Tibial nerve (tissue), 4 donors: ENCODE measurements around the gene LOXL1. TPM values are rescaled to one million over a fixed set of nuclear protein-coding genes. Genes with fewer than 3 reads are reported as not detected.

Source experiments
- DNase-seq, 2 donors: peaks; one replicate each; pipeline ENCODE4 v3.0.0-alpha.2; 2019; ENCODE audit warnings: low spot score in 2 of 2
- H3K27ac ChIP-seq, 4 donors: fragments of 200-600 bp; sonication (generic) in 3 of 4; one replicate each; pipeline ENCODE4 v1.5.1; 2017 to 2019; ENCODE audit warnings: mild to moderate bottlenecking in 1 of 4
- H3K27me3 ChIP-seq, 2 donors: fragments of 200-600 bp; sonication (generic) in 1 of 2; one replicate each; pipeline versions ENCODE4 v1.5.1 to v1.6.0; 2017 to 2019
- H3K36me3 ChIP-seq, 3 donors: fragments of 200-600 bp; sonication (generic); one replicate each; pipeline ENCODE4 v1.5.1; 2018 to 2019
- H3K4me1 ChIP-seq, 4 donors: fragments of 200-600 bp; sonication (generic) in 3 of 4; one replicate each; pipeline ENCODE4 v1.5.1; 2017 to 2019
- H3K4me3 ChIP-seq, 4 donors: fragments of 200-600 bp; sonication (generic) in 3 of 4; one replicate each; pipeline ENCODE4 v1.5.1; 2017 to 2019; ENCODE audit warnings: mild to moderate bottlenecking in 1 of 4, moderate library complexity in 1 of 4
- H3K9me3 ChIP-seq, 4 donors: fragments of 200-600 bp; sonication (generic) in 3 of 4; one replicate each; pipeline ENCODE4 v1.5.1; 2017 to 2019
- CTCF ChIP-seq, 5 experiments: fragments of 200-600 bp in 3 of 5; fragments of 450-650 bp in 2 of 5; sonication (generic) in 3 of 5; IDR thresholded peaks; one replicate each; pipeline ENCODE4 v1.5.1; 2016 to 2019; ENCODE audit warnings: antibody characterized with exemption in 5 of 5, mild to moderate bottlenecking in 3 of 5, moderate library complexity in 2 of 5
- EP300 ChIP-seq, 2 donors: sonication (generic); formaldehyde crosslinking; IDR thresholded peaks; one replicate each; pipeline ENCODE4 v1.6.1; 2017; ENCODE audit warnings: antibody characterized with exemption in 2 of 2, mild to moderate bottlenecking in 1 of 2
- POLR2A ChIP-seq, 2 donors: fragments of 450-650 bp; IDR thresholded peaks; one replicate each; pipeline ENCODE4 v1.6.1; 2017; ENCODE audit warnings: antibody characterized with exemption in 2 of 2, mild to moderate bottlenecking in 2 of 2, moderate library complexity in 2 of 2
- WGBS, 2 donors: methylation state at CpG; one replicate each; pipeline ENCODE4 v1.1.5; 2018; 5-methylcytosine and 5-hydroxymethylcytosine counted together
- total RNA-seq, 4 donors: library from RNA; depleted of rRNA; stranded (reverse); fragments of >200 nt; gene quantifications; one replicate each; pipeline ENCODE4 v1.1.0, GENCODE V29; 2016

Gene LOXL1
- total RNA-seq, 4 donors from 2014 or later, result 21.6 to 29.1 (median 24.4) TPM

- TF ChIP-seq EP300 (IDR thresholded peaks at IDR 0.05), result no peak
- no peak for TF ChIP-seq CTCF (IDR thresholded peaks at IDR 0.05)
- TF ChIP-seq POLR2A (IDR thresholded peaks at IDR 0.05), result no peak
- H3K27ac ChIP-seq, result no peak overlapping the region
- 94 to 96% methylated on average over 22 to 27 of the region's 27 CpGs for WGBS, 2 donors
- peaks cover 0 to 75% (median 34%) of the 10 kb centered on the region in 4 donors for H3K4me1 ChIP-seq
- H3K9me3 ChIP-seq, result no peaks in the 10 kb centered on the region
- no peak overlapping the region for H3K4me3 ChIP-seq
- peaks cover 0 to 29% (median 0%) of the 10 kb centered on the region in 3 donors for H3K36me3 ChIP-seq
- no peak for DNase-seq
- no peaks in the 10 kb centered on the region for H3K27me3 ChIP-seq
Measured at GRCh38 chr15:73997986-73998385, 71.7 kb downstream of the LOXL1 start.

Other genes starting within 250 kb of the LOXL1 start
- gene CD276, start 242.1 kb upstream of the LOXL1 start, total RNA-seq, result 10 to 100 TPM; 42.6 to 93.3 (median 70.9) TPM
- gene INSYN1, start 173.1 kb upstream of the LOXL1 start, total RNA-seq, result 10 to 100 TPM in 2 of 4 donors, 1 to 10 TPM in 2; 2.8 to 10.9 (median 6.7) TPM
- not detected for gene TBC1D21, start 52.9 kb upstream of the LOXL1 start, total RNA-seq
- gene STOML1, start 65.8 kb downstream of the LOXL1 start, total RNA-seq, result 10 to 100 TPM; 16.6 to 29.1 (median 21.5) TPM
- 100 to 1,000 TPM in 2 of 4 donors, 10 to 100 TPM in 2; 69.3 to 159 (median 89.4) TPM for gene PML, start 68.3 kb downstream of the LOXL1 start, total RNA-seq
- under 1 TPM in 2 of 4 donors, not detected in 2; 0.20 to 0.87 TPM for gene GOLGA6A, start 156.1 kb downstream of the LOXL1 start, total RNA-seq
- 1 to 10 TPM in 1 of 4 donors, under 1 TPM in 2, not detected in 1; 0.66 to 1.5 (median 0.98) TPM for gene ISLR2, start 204.1 kb downstream of the LOXL1 start, total RNA-seq
- 100 to 1,000 TPM in 3 of 4 donors, 10 to 100 TPM in 1; 41.7 to 250 (median 164) TPM for gene ISLR, start 247.2 kb downstream of the LOXL1 start, total RNA-seq